Aorta (tissue), 5 donors: Measurements from ENCODE around the gene MIPOL1. TPM values are rescaled to one million over a fixed set of nuclear protein-coding genes. Genes with fewer than 3 reads are reported as not detected.
"Not testable (repeated sequence)": the region's sequence is repeated elsewhere in the genome, so short reads cannot be mapped to it uniquely, and the experiment has no call there.

Experiments
- ATAC-seq: fragments of 200-7000 bp; cut with Tn5 transposase; one replicate; pipeline ENCODE4 v1.9.1; 2022; ENCODE audit warnings: moderate library complexity; ENCODE audit not compliant: low FRiP score
- DNase-seq, 2 donors: peaks; one replicate each; pipeline ENCODE4 v3.0.0-alpha.2; 2020
- H3K27ac ChIP-seq, 2 donors: one replicate each; pipeline ENCODE4 v1.5.1; 2013; ENCODE audit warnings: low read length in 2 of 2, mild to moderate bottlenecking in 2 of 2, moderate library complexity in 2 of 2, control low read depth in 1 of 2, inconsistent platforms in 1 of 2, low read depth in 1 of 2
- H3K27me3 ChIP-seq, 2 donors: one replicate each; pipeline ENCODE4 v1.6.1; 2013; ENCODE audit warnings: control low read depth in 1 of 2, low read length in 1 of 2, mild to moderate bottlenecking in 1 of 2, moderate library complexity in 1 of 2; ENCODE audit not compliant: insufficient read depth in 2 of 2, control insufficient read depth in 1 of 2
- H3K36me3 ChIP-seq, 2 donors: one replicate each; pipeline ENCODE4 v1.6.1; 2013; ENCODE audit warnings: control low read depth in 1 of 2, low read length in 1 of 2, mild to moderate bottlenecking in 1 of 2; ENCODE audit not compliant: insufficient read depth in 2 of 2, control insufficient read depth in 1 of 2
- H3K4me1 ChIP-seq, 2 donors: one replicate each; pipeline ENCODE4 v1.6.1; 2013; ENCODE audit warnings: low read length in 2 of 2, control low read depth in 1 of 2, mild to moderate bottlenecking in 1 of 2, moderate library complexity in 1 of 2; ENCODE audit not compliant: insufficient read depth in 2 of 2, control insufficient read depth in 1 of 2
- H3K4me3 ChIP-seq, 2 donors: one replicate each; pipeline ENCODE4 v1.5.1; 2013; ENCODE audit warnings: low read length in 2 of 2, control low read depth in 1 of 2, mild to moderate bottlenecking in 1 of 2
- H3K9me3 ChIP-seq: one replicate; pipeline ENCODE4 v1.6.1; 2013; ENCODE audit warnings: mild to moderate bottlenecking, low read length; ENCODE audit not compliant: control insufficient read depth
- WGBS, 2 donors: extraction: QIAGEN DNeasy Blood & Tissue Kit; methylation state at CpG; one replicate each; pipeline ENCODE4 v1.1.7; 2013; 5-methylcytosine and 5-hydroxymethylcytosine counted together
- intact Hi-C, 2 donors: fragments of 100-400 bp; cut with DNase I; formaldehyde crosslinking; loops; one replicate each; pipeline versions ENCODE4 v1.14.2 to v1.15.0; 2022
- polyA plus RNA-seq, 2 donors: library from polyadenylated mRNA; stranded (reverse); fragments of 200-250 nt; gene quantifications; one replicate each; pipeline ENCODE4 v1.2.3, GENCODE V29; 2013
- total RNA-seq, 2 donors: library from RNA; stranded (reverse); fragmentation: NEBNext Ultra II Directional; extraction: Animal tissue kit (Norgen Biotek cat#: 25700); gene quantifications; one replicate each; pipeline ENCODE4 v1.2.1, GENCODE V29; 2021
- donor health status: healthy with polysubstance abuse.
- donor health status: Bipolar disorder and iron deficiency.
- donor health status: DM: no; HTN: no; CAD: no.
- donor health status: DM: no; HTN: no; CAD: no.
- donor health status: DM: yes; HTN: yes; CAD: no.

MIPOL1 gene
- total and polyA plus RNA-seq, 4 donors: 3.4 to 20.6 (median 11.9) TPM

- no peaks in the 10 kb centered on the region for H3K36me3 ChIP-seq
- no peaks in the 10 kb centered on the region for H3K4me1 ChIP-seq
- intact Hi-C loops: no loop called here
- no peaks in the 10 kb centered on the region for H3K9me3 ChIP-seq
- H3K27ac ChIP-seq: no peak overlapping the region
- no peak for ATAC-seq
- no peak for DNase-seq
- H3K4me3 ChIP-seq: no peak overlapping the region
- no peaks in the 10 kb centered on the region for H3K27me3 ChIP-seq
- WGBS, 2 donors: 90 to 94% methylated on average over 3 of the region's 3 CpGs
These were observed 36.5 kb downstream of the MIPOL1 start for GRCh38 chr14:37234222-37234621.

- H3K36me3 ChIP-seq, ATAC-seq, H3K27me3 ChIP-seq, H3K9me3 ChIP-seq, H3K4me1 ChIP-seq, H3K4me3 ChIP-seq, intact Hi-C loops, H3K27ac ChIP-seq, DNase-seq: not testable (repeated sequence)
- 98 to 99% methylated on average over 4 of the region's 4 CpGs for WGBS, 2 donors
These were observed 38.3 kb downstream of the MIPOL1 start for GRCh38 chr14:37236044-37236443.

GRCh38 chr14:37237094-37237493 lies 39.4 kb downstream of the MIPOL1 start:
- no peak for DNase-seq
- Histone ChIP-seq H3K4me3 (no peak overlapping the region), H3K9me3 (no peaks in the 10 kb centered on the region), H3K27me3 (no peaks in the 10 kb centered on the region), H3K27ac (no peak overlapping the region), H3K36me3 (no peaks in the 10 kb centered on the region), H3K4me1 (no peaks in the 10 kb centered on the region)
- ATAC-seq: no peak
- intact Hi-C loops: no loop called here

GRCh38 chr14:37237735-37238200 lies 40.0 kb downstream of the MIPOL1 start:
- Histone ChIP-seq H3K36me3 (no peaks in the 10 kb centered on the region), H3K4me3 (no peak overlapping the region), H3K4me1 (no peaks in the 10 kb centered on the region), H3K9me3 (no peaks in the 10 kb centered on the region), H3K27me3 (no peaks in the 10 kb centered on the region), H3K27ac (no peak overlapping the region)
- DNase-seq (no peak), ATAC-seq (no peak)
- 79% methylated on average over 5 of the region's 5 CpGs for WGBS, 2 donors
- intact Hi-C loops: no loop called here

GRCh38 chr14:37241198-37241597 lies 43.5 kb downstream of the MIPOL1 start:
- Histone ChIP-seq H3K27ac (no peak overlapping the region), H3K4me1 (no peaks in the 10 kb centered on the region), H3K9me3 (no peaks in the 10 kb centered on the region), H3K4me3 (no peak overlapping the region), H3K36me3 (no peaks in the 10 kb centered on the region), H3K27me3 (no peaks in the 10 kb centered on the region)
- DNase-seq: no peak
- ATAC-seq: no peak
- WGBS, 2 donors: 94 to 95% methylated on average over 4 of the region's 4 CpGs
- intact Hi-C loops: loop anchor here (10.0 kb wide), 3 partner anchors 354 to 634 kb away; partner anchors contain the start of genes FOXA1 (in 1 of the 2) and TTC6 (in 1 of the 2)

- Histone ChIP-seq H3K4me3 (no peak overlapping the region), H3K27me3 (no peaks in the 10 kb centered on the region), H3K27ac (no peak overlapping the region), H3K9me3 (no peaks in the 10 kb centered on the region), H3K4me1 (no peaks in the 10 kb centered on the region), H3K36me3 (peaks cover 0 to 5% of the 10 kb centered on the region in 2 donors)
- intact Hi-C loops: loop anchor here (5.0 to 10.0 kb wide), 4 partner anchors 348 to 628 kb away; partner anchors contain the start of genes FOXA1 (in 1 of the 2) and TTC6 (in 1 of the 2)
- ATAC-seq (no peak), DNase-seq (no peak)
These were observed 48.7 kb downstream of the MIPOL1 start for GRCh38 chr14:37246427-37246829.

DNA sequence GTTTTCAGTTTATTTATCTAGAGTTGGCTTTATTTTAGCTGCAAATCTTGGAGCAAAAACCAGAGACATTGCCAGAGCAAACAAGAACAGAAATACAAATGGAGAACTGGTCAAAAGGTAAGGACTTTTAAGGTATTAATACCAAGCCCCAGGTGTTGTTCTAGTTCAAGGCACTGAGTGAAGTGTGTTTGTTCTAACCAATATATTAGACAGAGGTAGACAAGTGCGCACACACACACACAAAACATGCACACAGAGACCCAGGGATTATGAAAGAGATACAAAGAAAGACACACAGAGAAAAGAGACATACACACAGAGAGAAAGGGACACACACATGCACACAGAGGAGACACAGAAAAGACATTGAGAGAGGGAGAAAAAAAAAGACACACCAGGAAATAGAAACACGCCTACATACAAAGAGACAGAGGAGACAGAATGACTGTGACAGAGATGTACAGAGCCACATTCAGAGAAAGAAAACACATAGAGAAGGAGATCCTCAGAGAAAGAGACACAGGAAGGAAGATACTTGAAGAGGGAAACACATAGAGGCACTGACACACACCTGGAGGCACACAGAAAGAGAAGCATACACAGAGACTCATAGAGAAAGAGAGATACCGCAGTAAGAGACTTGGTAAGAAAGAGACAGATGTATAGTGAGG lies 50.2 kb downstream of the MIPOL1 start:
- intact Hi-C loops: loop anchor here (5.0 to 10.0 kb wide), 4 partner anchors 347 to 627 kb away; partner anchors contain the start of genes FOXA1 (in 1 of the 2) and TTC6 (in 1 of the 2)
- H3K36me3 ChIP-seq: peaks cover 0 to 5% of the 10 kb centered on the region in 2 donors
- no peaks in the 10 kb centered on the region for H3K4me1 ChIP-seq
- no peaks in the 10 kb centered on the region for H3K9me3 ChIP-seq
- H3K4me3 ChIP-seq: no peak overlapping the region
- DNase-seq: no peak
- H3K27ac ChIP-seq: no peak overlapping the region
- no peaks in the 10 kb centered on the region for H3K27me3 ChIP-seq
- ATAC-seq: no peak
- WGBS, 2 donors: 94 to 97% methylated on average over 3 of the region's 3 CpGs

GRCh38 chr14:37251775-37252174 lies 54.0 kb downstream of the MIPOL1 start:
- H3K27me3 ChIP-seq: no peaks in the 10 kb centered on the region
- no peaks in the 10 kb centered on the region for H3K9me3 ChIP-seq
- H3K4me3 ChIP-seq: no peak overlapping the region
- H3K36me3 ChIP-seq: peaks cover 0 to 5% of the 10 kb centered on the region in 2 donors
- DNase-seq: no peak
- no peak for ATAC-seq
- H3K27ac ChIP-seq: no peak overlapping the region
- intact Hi-C loops: no loop called here
- H3K4me1 ChIP-seq: no peaks in the 10 kb centered on the region

GRCh38 chr14:37252434-37252833 lies 54.7 kb downstream of the MIPOL1 start:
- Histone ChIP-seq H3K36me3 (peaks cover 0 to 5% of the 10 kb centered on the region in 2 donors), H3K9me3 (no peaks in the 10 kb centered on the region), H3K27me3 (no peaks in the 10 kb centered on the region), H3K27ac (no peak overlapping the region), H3K4me1 (no peaks in the 10 kb centered on the region), H3K4me3 (no peak overlapping the region)
- DNase-seq (no peak), ATAC-seq (no peak)
- intact Hi-C loops: no loop called here
- 97 to 100% methylated on average over 1 of the region's 1 CpG for WGBS, 2 donors
